HG02973 (cell line): ENCODE data around the gene MCM7.
"Not testable (repeated sequence)": the region's sequence is repeated elsewhere in the genome, so short reads cannot be mapped to it uniquely, and the experiment has no call there.

Source experiments
- ATAC-seq: cut with Tn5 transposase; IDR thresholded peaks from one replicate; pipeline ENCODE4 v1.9.1; 2021; ENCODE audit warnings: moderate library complexity; ENCODE audit not compliant: unreplicated experiment

Gene MCM7

DNA sequence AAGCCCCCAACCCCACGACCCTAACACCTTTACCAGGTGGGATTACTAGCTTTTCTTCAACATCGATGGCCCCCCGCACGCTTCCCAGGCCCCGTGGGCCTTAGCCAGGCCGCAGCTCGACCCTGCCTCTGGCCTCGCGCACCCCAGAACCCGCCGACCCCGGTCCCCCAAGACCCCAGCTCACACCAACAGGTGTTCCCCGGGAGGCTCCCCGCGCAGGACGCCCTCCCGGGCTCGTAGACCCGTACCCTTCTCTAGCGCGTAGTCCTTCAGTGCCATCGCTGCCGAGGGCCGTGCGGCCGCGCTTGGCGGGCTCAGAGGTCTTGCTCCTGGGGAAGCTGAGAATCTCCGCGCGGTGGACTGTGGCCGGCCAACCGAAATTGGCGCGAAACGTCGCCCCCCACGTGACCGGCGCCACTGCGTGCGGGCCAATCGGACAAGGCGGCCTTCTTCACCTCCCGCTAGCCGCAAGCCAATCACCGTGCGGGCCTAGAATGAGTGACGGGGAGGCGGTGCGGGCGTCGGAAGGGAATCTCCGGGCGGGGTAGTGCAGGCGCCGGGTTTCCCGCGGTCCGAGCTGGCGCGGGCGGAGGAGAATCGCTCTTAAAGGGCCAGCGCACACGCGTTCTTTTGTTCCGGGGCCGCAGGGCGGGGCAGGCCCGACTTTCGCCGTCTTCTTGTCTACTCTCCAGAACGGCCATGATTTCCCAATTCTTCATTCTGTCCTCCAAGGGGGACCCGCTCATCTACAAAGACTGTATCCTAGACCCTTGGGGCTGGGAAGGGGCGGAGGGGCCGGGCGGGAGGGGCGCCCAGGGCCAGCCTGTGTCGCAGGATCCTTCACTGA is at the start of gene MCM7, which contains the start of gene AP4M1:
Gene MCM7, minus strand, starts transcription at position 382 of the 847 bp plus-strand sequence. Its CDS starts 103 bp downstream, at position 279.
Gene AP4M1, plus strand, starts transcription at position 628 of the 847 bp plus-strand sequence. Its CDS starts 72 bp downstream, at position 700.
- ATAC-seq = peak; percentile 79

DNA sequence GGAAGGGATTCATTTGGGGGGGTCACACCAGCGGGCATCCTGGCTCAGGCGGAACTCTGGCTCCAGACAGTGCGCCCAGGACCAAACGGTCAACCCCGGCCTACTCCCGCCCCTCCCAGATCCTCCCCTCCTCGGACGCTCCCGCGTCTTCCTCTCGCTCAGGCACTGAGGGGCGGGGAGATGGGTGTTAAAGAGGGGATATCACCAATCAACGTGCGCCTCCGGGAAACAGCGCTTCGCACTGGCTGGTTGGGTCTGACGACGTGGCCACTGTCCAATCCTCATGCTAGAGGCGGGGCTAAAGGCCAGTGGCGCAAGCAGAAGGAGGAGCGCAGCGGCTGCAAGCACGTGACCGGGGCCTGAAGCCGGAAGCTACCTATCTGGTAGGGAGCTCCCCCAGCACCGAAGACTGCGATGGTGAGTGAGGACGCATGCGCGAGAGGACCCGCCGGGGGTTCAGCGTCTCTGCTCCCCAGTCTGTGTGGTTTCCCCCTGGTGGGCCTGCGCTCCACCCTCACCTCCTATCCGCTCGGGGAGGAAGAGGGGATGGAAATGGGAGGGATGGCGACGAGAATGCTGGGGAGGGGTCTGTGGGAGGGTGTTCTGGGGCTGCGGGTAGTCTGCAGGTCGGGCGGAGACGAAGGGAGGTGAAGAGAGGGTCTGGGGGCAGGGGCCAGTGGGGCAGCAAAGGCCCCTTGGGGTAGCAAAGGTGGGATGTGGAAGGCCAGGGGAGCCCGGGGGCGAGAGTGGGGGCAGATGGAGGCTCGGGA is 47.5 kb upstream of the MCM7 start, which contains the start of gene LAMTOR4:
Gene LAMTOR4, plus strand, starts transcription at position 360 of the 770 bp plus-strand sequence. Its CDS starts 55 bp downstream, at position 415.
- peak; percentile 98 for ATAC-seq

DNA sequence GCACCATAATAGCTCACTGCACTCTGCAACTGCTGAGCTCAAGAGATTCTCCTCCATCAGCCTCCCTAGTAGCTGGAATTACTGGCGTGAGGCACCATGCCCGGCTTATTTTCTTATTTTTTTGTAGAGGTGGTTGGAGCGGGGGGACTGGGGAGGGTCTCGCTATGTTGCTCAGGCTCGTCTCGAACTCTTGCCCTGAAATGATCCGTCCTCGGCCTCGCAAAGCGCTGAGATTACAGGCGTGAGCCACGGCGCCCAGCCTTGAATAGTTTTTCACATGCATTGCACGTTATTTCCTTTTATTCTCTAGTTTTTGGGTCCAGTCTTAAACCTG is 47.0 kb upstream of the MCM7 start:
- no peak for ATAC-seq

DNA sequence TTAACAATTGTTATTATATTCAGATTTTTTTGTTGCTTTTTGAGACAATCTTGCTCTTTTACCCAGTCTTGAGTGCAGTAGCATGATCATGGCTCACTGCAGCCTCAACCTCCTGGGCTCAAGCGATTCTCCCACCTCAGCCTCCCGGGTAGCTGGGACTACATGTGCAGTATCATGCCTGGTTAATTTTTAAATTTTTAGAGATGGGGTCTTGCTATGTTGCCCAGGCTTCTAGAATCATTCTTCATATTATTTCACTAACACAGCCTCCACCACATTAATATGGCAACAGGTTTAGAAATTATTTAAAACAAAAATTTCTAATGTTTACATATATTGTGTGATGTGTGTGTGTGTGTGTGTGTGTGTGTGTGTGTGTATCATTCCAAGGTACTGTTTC is 46.1 kb upstream of the MCM7 start:
- no peak for ATAC-seq

DNA sequence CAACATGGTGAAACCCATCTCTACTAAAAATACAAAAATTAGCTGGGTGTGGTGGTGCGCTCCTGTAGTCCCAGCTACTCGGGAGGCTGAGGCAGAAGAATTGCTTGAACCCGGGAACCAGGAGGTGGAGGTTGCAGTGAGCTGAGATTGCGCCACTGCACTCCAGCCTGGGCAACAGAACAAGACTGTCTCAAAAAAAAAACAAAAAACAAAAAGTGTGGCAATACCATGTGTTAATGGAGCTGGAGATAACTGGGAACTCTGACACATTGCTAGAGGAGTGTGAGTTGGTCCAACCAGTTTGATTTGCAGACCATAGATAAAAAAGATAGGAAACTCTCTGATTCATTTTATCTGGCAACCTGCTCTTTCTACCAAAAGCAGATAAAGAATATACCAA is 45.2 kb upstream of the MCM7 start:
- not testable (repeated sequence) for ATAC-seq

DNA sequence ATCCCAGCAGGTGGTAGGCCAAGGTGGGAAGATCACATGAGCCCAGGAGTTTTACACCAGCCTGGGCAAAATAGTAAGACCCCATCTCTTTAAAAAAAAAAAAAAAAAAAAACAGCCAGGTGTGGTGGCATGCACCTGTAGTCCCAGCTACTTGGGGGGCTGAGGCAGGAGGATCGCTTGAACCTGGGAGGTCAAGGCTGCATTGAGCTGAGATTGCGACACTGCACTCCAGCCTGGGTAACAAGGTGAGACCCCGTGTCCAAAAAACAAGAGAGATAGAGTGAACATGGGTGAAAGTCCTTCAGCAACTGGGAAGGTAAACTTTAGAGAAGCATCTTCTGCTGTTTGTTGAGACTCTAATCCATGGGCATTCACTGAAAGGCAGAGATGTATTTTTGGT is 41.3 kb upstream of the MCM7 start:
- ATAC-seq = no peak

DNA sequence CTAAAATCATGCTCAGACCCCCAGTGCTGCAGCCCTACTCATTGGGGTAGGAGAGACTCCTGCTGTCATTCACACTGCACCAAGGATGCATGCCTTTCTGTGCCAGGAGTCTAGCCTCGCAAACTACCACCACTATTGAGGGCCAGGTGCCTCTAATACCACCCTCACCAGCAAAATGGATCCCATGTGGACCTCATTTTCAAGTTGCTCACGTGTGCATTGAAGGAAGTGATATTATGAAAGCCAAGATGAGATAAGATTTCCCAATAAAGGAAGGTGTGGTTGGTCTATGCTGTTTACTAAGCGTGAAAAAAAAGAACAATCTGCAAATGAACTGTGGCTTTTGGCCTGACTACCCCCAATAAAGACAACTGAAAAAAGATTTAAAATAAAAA is 40.4 kb upstream of the MCM7 start:
- no peak for ATAC-seq

DNA sequence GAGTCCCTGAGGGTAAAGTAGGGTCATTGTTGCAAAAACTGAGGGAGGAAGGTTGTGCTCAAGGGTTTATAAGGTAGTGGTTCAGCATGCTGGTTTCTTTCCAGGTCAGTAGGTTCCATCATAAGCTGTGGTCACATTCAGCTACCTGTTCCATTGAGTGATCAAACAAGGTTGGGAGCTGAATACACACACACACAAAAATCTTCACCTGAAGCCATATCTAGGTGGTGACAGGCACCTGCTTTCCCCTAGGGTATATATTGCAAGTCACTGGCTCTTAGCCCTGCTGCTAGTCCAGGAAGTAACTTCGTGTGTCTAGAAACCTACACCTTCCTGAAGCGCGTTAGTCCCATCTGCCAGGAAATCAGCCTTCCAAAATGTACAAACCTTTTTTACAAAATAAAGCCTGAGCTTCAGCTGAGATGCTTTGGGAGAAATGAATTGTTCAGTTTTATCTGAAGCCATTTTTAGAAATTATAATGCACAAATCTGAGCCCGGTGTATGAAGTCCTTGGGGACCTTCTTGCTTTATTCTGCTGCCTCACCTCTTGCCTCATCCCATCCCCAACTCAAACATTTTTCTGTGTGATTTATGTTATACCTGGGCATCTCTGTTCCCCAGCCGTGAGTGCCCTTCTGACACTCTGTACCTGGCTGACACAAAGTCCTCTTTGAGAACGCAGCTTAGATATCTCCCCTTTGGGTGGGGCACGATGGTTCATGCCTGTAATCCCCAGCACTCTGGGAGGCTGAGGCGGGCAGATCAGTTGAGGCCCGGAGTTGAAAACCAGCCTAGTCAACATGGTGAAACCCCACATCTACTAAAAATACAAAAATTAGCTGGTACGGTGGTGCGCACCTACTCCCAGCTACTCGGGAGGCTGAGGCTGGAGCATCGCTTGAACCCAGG is 36.9 kb upstream of the MCM7 start:
- ATAC-seq = no peak

DNA sequence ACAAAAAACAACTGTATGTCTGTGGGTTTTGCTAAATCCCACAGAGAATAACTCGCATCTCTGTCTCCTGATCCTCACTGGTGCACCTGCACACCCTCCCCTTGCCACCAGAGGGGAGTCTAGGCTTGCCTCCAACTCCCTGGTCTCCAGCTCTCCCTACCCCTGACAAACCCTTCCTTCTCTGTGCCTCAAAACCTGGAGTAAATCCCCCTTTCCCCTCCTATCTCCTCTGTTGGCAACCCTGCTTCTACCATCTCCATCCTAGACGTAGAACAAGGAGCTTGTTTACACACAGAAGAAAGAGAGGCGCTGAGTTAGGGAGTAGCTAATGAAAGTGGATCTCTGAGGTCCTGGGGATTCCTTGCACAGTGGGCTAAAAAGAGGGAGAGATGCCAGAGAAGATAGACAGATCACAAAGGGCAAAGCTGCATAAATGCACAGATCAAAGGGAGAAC is 31.5 kb upstream of the MCM7 start:
- ATAC-seq = no peak

DNA sequence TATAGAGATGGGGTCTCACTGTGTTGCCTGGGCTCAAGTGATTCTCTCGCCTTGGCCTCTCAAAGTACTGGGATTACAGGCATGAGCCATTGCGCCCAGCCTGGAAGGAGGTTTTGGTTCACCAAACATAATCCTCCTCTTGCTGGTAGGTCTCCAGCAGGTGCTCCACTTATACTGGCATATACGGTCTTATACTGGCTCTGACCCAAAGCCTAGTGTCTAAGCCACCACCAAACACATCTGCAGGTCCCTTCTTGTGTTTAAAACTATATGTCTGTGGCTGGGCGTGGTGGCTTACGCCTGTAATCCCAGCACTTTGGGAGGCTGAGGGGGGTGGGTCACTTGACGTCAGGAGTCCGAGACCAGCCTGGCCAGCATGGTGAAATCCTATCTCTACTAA is 30.9 kb upstream of the MCM7 start:
- no peak for ATAC-seq

DNA sequence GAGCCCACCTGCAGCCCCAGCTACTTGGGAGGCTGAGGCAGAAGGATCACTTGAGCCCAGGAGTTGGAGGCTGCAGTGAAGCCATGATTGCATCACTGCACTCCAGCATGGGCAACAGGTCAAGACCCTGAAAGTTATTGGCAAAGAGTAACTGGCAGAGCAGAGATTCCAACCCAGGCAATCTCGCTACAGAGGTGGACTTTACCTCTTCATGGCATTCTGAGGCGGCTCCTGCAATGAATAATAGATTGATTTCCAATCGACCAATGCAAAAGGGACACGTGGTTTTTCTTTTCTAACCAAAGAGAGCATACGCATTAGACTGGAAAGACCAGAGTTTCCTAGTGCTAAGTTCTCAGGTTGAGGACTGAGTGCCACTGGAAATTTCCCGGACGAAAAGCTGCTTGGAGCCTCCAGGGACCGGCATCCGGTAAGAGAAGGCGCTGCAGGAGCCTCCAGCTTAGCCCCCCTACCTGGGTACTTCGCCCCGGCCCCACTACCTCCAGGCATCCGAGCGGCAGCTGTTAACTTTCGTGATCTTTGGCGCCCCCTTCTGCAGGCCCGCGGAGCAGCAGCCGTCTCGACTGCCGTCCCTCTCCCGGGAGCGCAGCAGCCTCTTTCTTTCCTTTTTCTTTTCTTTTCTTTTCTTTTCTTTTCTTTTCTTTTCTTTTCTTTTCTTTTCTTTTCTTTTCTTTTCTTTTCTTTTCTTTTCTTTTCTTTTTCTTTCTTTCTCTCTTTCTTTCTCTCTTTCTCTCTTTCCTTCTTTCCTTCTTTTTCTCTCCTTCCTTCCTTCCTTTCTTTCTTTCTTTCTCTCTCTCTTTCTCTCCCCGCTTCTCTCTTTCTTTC is 29.6 kb upstream of the MCM7 start:
- no peak for ATAC-seq

DNA sequence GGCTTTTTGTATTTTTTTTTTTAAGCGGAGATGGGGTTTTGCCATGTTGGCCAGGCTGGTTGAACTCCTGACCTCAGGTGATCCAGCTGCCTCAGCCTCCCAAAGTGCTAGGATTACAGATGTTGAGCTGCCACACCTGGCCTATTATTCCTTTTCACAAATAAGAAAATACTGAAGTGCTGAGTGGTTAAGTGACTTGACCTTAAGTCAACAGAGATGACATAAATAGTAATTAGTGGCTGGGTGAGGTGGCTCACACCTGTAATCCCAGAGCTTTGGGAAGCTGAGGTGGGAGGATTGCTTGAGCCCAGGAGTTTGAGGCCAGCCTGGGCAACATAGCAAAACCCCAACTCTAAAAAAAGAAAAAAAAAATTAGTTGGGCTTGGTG is 29.0 kb upstream of the MCM7 start:
- not testable (repeated sequence) for ATAC-seq

DNA sequence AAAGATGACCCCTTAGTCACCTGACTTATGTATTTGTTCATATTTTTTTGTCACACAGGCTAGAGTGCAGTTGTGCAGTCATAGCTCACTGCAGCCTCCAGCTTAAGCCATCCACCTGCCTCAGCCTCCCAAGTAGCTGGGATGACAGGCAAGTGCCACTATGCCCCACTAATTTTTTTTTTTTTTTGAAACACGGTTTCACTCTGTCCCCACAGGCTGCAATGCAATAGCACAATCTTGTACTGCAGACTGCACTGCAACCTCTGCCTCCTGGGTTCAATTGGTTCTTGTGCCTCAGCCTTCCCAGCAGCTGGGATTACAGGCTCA is 27.4 kb upstream of the MCM7 start:
- no peak for ATAC-seq

DNA sequence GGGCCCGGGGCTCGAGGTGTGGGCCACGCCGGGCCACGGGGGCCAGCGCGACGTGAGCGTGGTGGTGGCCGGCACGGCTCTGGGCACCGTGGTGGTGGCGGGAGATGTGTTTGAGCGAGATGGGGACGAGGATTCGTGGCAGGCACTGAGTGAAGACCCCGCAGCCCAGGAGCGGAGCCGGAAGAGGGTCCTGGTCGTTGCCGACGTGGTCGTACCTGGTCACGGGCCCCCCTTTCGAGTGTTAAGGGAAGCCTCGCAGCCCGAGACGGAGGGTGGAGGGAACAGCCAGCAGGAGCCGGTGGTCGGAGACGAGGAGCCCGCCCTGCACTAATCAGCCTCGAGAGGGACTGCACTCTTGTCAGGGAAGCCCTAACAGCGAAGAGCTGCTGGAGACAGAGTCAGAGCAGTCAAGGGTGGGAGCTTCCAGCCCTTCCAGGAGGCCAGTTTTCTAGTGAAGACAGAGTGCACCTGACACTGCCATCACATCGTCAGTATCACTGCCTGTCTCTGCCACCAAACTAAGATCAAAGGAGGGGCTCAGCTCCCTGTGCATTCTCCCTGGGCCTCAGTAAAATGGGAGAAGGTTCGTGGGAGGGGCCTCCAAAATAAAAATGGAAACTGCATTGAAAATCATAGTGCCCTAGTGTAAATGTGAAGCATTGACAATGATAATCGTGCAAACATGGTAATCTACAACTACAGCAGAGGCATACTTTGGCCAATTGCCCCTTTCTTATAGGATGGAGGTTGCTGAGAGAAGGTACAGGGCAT is 26.9 kb upstream of the MCM7 start:
- no peak for ATAC-seq

DNA sequence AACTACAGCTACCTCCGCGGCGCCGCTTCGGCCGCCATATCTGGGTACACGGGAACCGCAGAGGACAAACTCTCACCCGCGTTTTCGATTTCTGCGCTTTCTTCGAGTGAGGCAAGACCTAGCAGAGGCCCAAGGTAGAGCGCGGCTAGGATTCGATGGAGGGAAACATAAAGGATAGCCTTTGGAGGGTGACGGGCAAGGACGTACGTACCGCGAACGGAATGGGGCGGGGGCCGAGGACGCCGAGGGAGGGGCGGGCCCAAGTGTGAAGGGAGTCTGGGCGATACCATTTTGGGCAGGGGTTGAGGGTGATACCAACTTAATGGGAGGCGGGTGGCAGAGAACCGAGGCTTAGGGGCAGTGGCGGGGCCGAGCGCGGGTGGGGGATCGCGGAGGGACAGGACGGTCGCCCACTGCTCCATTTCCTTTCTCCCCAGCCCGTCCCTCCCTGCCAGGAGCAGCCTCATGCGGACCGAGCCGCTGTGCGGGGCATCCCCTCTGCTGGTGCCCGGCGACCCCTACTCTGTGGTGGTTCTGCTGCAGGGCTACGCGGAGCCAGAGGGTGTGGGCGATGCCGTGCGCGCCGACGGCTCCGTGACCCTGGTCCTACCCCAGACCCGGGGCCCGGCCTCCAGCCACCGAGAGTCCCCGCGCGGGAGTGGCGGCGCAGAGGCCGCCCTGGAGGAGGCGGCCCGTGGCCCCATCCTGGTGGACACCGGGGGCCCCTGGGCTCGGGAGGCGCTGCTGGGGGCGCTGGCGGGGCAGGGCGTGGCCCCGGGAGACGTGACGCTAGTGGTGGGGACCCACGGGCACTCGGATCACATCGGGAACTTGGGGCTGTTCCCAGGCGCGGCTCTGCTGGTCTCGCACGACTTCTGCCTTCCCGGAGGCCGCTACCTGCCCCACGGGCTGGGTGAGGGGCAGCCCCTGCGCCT is 26.0 kb upstream of the MCM7 start, which contains the start of gene MBLAC1:
Gene MBLAC1, plus strand, starts transcription at position 37 of the 935 bp plus-strand sequence. Its CDS starts 429 bp downstream, at position 466.
- peak; percentile 55 for ATAC-seq

DNA sequence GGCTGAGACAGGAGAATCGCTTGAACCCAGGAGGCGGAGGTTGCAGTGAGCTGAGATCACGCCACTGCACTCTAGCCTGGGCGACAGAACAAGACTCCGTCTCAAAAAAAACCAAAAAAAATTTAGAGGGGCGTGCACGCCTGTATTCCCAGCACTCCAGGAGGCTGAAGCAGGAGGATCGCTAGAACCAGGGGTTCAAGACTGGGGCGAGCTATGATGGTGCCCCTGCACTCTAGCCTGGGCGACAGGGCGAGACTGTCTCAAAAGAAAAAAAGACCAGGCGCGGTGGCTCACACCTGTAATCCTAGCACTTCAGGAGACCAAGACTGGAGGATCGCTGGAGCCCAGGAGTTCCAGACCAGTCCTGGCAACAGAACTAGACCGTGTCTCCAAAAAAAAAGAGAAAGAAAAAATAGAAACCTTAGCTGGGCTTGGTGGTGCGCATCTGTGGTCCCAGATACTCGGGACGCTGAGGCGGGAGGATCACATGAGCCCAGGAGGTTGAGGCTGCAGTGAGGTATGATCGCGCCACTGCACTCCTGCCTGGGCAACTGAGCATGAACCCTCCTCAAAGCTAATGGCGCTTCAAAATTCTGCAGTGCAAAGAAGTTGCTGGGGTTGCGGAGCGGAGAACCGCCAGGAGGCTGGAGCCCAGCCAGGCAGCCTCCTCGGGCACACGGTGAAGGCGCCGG is 25.2 kb upstream of the MCM7 start:
- no peak for ATAC-seq
